OCI-LY7 (cell line): ENCODE results near the gene CCNDBP1. TPM values are rescaled to one million over a fixed set of nuclear protein-coding genes. Genes with fewer than 3 reads are reported as not detected.

ENCODE experiments used
- total RNA-seq, 2 experiments: library from RNA; depleted of rRNA in 1 of 2; stranded (reverse); fragments of >200 nt in 1 of 2; shearing (Covaris generic) in 1 of 2; gene quantifications; 2 replicates each; pipeline ENCODE4 v1.2.3, GENCODE V29; 2014 to 2022

The CCNDBP1 gene
- total RNA-seq, 2 experiments from 2014 or later: 53.1 to 56.0 TPM

Other genes with a start within 250 kb of the CCNDBP1 start
- gene UBR1, start 79.4 kb upstream of the CCNDBP1 start, total RNA-seq (2014; rRNA removed; shearing (Covaris generic)): 19.8 and 20.7 TPM in 2 replicates
- gene UBR1, start 79.4 kb upstream of the CCNDBP1 start, total RNA-seq (2022): 33.5 and 38.9 TPM in 2 replicates
- 24.2 and 26.4 TPM in 2 replicates for gene TMEM62, start 51.8 kb upstream of the CCNDBP1 start, total RNA-seq (2014; rRNA removed; shearing (Covaris generic))
- gene TMEM62, start 51.8 kb upstream of the CCNDBP1 start, total RNA-seq (2022): 27.1 and 27.4 TPM in 2 replicates
- not detected in 2 replicates for gene EPB42, start 35.6 kb downstream of the CCNDBP1 start, total RNA-seq (2014; rRNA removed; shearing (Covaris generic))
- not detected in 2 replicates for gene EPB42, start 35.6 kb downstream of the CCNDBP1 start, total RNA-seq (2022)
- not detected in 2 replicates for gene TGM5, start 81.5 kb downstream of the CCNDBP1 start, total RNA-seq (2014; rRNA removed; shearing (Covaris generic))
- not detected in 2 replicates for gene TGM5, start 81.5 kb downstream of the CCNDBP1 start, total RNA-seq (2022)
- gene TGM7, start 116.9 kb downstream of the CCNDBP1 start, total RNA-seq (2014; rRNA removed; shearing (Covaris generic)): not detected in 2 replicates
- gene TGM7, start 116.9 kb downstream of the CCNDBP1 start, total RNA-seq (2022): not detected in 2 replicates
- 13.2 and 22.1 TPM in 2 replicates for gene LCMT2, start 145.2 kb downstream of the CCNDBP1 start, total RNA-seq (2014; rRNA removed; shearing (Covaris generic))
- gene LCMT2, start 145.2 kb downstream of the CCNDBP1 start, total RNA-seq (2022): 10.5 TPM in 2 replicates
- gene ZSCAN29, start 185.6 kb downstream of the CCNDBP1 start, total RNA-seq (2014; rRNA removed; shearing (Covaris generic)): 70.6 and 73.7 TPM in 2 replicates
- 30.2 and 34.5 TPM in 2 replicates for gene ZSCAN29, start 185.6 kb downstream of the CCNDBP1 start, total RNA-seq (2022)
- gene TUBGCP4, start 185.7 kb downstream of the CCNDBP1 start, total RNA-seq (2014; rRNA removed; shearing (Covaris generic)): 31.4 and 36.0 TPM in 2 replicates
- gene TUBGCP4, start 185.7 kb downstream of the CCNDBP1 start, total RNA-seq (2022): 43.9 and 44.9 TPM in 2 replicates